ENCODE data around the gene LPCAT1.
"Not testable (repeated sequence)": the region's sequence is repeated elsewhere in the genome, so short reads cannot be mapped to it uniquely, and the experiment has no call there.

The LPCAT1 gene

GRCh38 chr5:1544294-1544961 lies 20.7 kb upstream of the LPCAT1 start:
- Histone ChIP-seq H3K4me1 (ENCODE audit: control insufficient read depth, insufficient read depth, low read length) (peaks cover 4% of the 10 kb centered on the region), H3K4me3 (ENCODE audit: low read length) (no peak overlapping the region), H3K36me3 (ENCODE audit: insufficient read depth, low read length) (no peaks in the 10 kb centered on the region), H3K27me3 (ENCODE audit: control insufficient read depth, insufficient read depth, low read length) (peaks cover 45% of the 10 kb centered on the region), H3K9me3 (replicated peaks; ENCODE audit: low read length) (no peaks in the 10 kb centered on the region), H3K4me2 (ENCODE audit: low read length) (no peak overlapping the region), H3K9ac (ENCODE audit: low read depth, low read length) (no peak overlapping the region)

GRCh38 chr5:1543398-1544293 lies 19.9 kb upstream of the LPCAT1 start:
- H3K9me3 ChIP-seq (replicated peaks; ENCODE audit: low read length): no peaks in the 10 kb centered on the region
- peaks cover 38% of the 10 kb centered on the region for H3K27me3 ChIP-seq (ENCODE audit: control insufficient read depth, insufficient read depth, low read length)
- no peak overlapping the region for H3K4me2 ChIP-seq (ENCODE audit: low read length)
- H3K9ac ChIP-seq (ENCODE audit: low read depth, low read length): no peak overlapping the region
- H3K4me3 ChIP-seq (ENCODE audit: low read length): no peak overlapping the region
- no peaks in the 10 kb centered on the region for H3K36me3 ChIP-seq (ENCODE audit: insufficient read depth, low read length)
- peaks cover 4% of the 10 kb centered on the region for H3K4me1 ChIP-seq (ENCODE audit: control insufficient read depth, insufficient read depth, low read length)

GRCh38 chr5:1542781-1543180 lies 19.0 kb upstream of the LPCAT1 start:
- Histone ChIP-seq H3K9me3 (replicated peaks; ENCODE audit: low read length) (no peaks in the 10 kb centered on the region), H3K4me2 (ENCODE audit: low read length) (no peak overlapping the region), H3K27me3 (ENCODE audit: control insufficient read depth, insufficient read depth, low read length) (peaks cover 38% of the 10 kb centered on the region), H3K9ac (ENCODE audit: low read depth, low read length) (no peak overlapping the region), H3K36me3 (ENCODE audit: insufficient read depth, low read length) (no peaks in the 10 kb centered on the region), H3K4me1 (ENCODE audit: control insufficient read depth, insufficient read depth, low read length) (peaks cover 4% of the 10 kb centered on the region), H3K4me3 (ENCODE audit: low read length) (no peak overlapping the region)

GRCh38 chr5:1541702-1542400 lies 18.1 kb upstream of the LPCAT1 start:
- H3K4me2 ChIP-seq (ENCODE audit: low read length): no peak overlapping the region
- no peak overlapping the region for H3K9ac ChIP-seq (ENCODE audit: low read depth, low read length)
- peaks cover 38% of the 10 kb centered on the region for H3K27me3 ChIP-seq (ENCODE audit: control insufficient read depth, insufficient read depth, low read length)
- peaks cover 4% of the 10 kb centered on the region for H3K4me1 ChIP-seq (ENCODE audit: control insufficient read depth, insufficient read depth, low read length)
- no peak overlapping the region for H3K4me3 ChIP-seq (ENCODE audit: low read length)
- H3K9me3 ChIP-seq (replicated peaks; ENCODE audit: low read length): no peaks in the 10 kb centered on the region
- no peaks in the 10 kb centered on the region for H3K36me3 ChIP-seq (ENCODE audit: insufficient read depth, low read length)

GRCh38 chr5:1540831-1541701 lies 17.3 kb upstream of the LPCAT1 start:
- H3K4me3 ChIP-seq (ENCODE audit: low read length): no peak overlapping the region
- no peaks in the 10 kb centered on the region for H3K9me3 ChIP-seq (replicated peaks; ENCODE audit: low read length)
- no peaks in the 10 kb centered on the region for H3K36me3 ChIP-seq (ENCODE audit: insufficient read depth, low read length)
- peaks cover 37% of the 10 kb centered on the region for H3K27me3 ChIP-seq (ENCODE audit: control insufficient read depth, insufficient read depth, low read length)
- no peak overlapping the region for H3K9ac ChIP-seq (ENCODE audit: low read depth, low read length)
- peaks cover 4% of the 10 kb centered on the region for H3K4me1 ChIP-seq (ENCODE audit: control insufficient read depth, insufficient read depth, low read length)
- no peak overlapping the region for H3K4me2 ChIP-seq (ENCODE audit: low read length)

GRCh38 chr5:1540166-1540565 lies 16.4 kb upstream of the LPCAT1 start:
- H3K4me2 ChIP-seq (ENCODE audit: low read length): no peak overlapping the region
- peaks cover 4% of the 10 kb centered on the region for H3K4me1 ChIP-seq (ENCODE audit: control insufficient read depth, insufficient read depth, low read length)
- H3K9ac ChIP-seq (ENCODE audit: low read depth, low read length): no peak overlapping the region
- no peaks in the 10 kb centered on the region for H3K9me3 ChIP-seq (replicated peaks; ENCODE audit: low read length)
- no peaks in the 10 kb centered on the region for H3K36me3 ChIP-seq (ENCODE audit: insufficient read depth, low read length)
- peaks cover 38% of the 10 kb centered on the region for H3K27me3 ChIP-seq (ENCODE audit: control insufficient read depth, insufficient read depth, low read length)
- no peak overlapping the region for H3K4me3 ChIP-seq (ENCODE audit: low read length)

- not testable (repeated sequence) for H3K36me3 ChIP-seq (ENCODE audit: insufficient read depth, low read length); H3K9me3 ChIP-seq (replicated peaks; ENCODE audit: low read length); H3K4me2 ChIP-seq (ENCODE audit: low read length); H3K9ac ChIP-seq (ENCODE audit: low read depth, low read length); H3K4me3 ChIP-seq (ENCODE audit: low read length); H3K4me1 ChIP-seq (ENCODE audit: control insufficient read depth, insufficient read depth, low read length)
- H3K27me3 ChIP-seq (ENCODE audit: control insufficient read depth, insufficient read depth, low read length): peaks cover 42% of the 10 kb centered on the region
These were observed 15.8 kb upstream of the LPCAT1 start for GRCh38 chr5:1539393-1540161.

- no peak overlapping the region for H3K4me2 ChIP-seq (ENCODE audit: low read length)
- H3K4me3 ChIP-seq (ENCODE audit: low read length): no peak overlapping the region
- H3K27me3 ChIP-seq (ENCODE audit: control insufficient read depth, insufficient read depth, low read length): peaks cover 48% of the 10 kb centered on the region
- H3K36me3 ChIP-seq (ENCODE audit: insufficient read depth, low read length): no peaks in the 10 kb centered on the region
- peaks cover 4% of the 10 kb centered on the region for H3K4me1 ChIP-seq (ENCODE audit: control insufficient read depth, insufficient read depth, low read length)
- H3K9ac ChIP-seq (ENCODE audit: low read depth, low read length): no peak overlapping the region
- no peaks in the 10 kb centered on the region for H3K9me3 ChIP-seq (replicated peaks; ENCODE audit: low read length)
These were observed 15.1 kb upstream of the LPCAT1 start for GRCh38 chr5:1538741-1539392.

- Histone ChIP-seq H3K4me1 (ENCODE audit: control insufficient read depth, insufficient read depth, low read length) (peaks cover 4% of the 10 kb centered on the region), H3K36me3 (ENCODE audit: insufficient read depth, low read length) (no peaks in the 10 kb centered on the region), H3K9ac (ENCODE audit: low read depth, low read length) (no peak overlapping the region), H3K4me3 (ENCODE audit: low read length) (no peak overlapping the region), H3K4me2 (ENCODE audit: low read length) (no peak overlapping the region), H3K27me3 (ENCODE audit: control insufficient read depth, insufficient read depth, low read length) (peaks cover 53% of the 10 kb centered on the region), H3K9me3 (replicated peaks; ENCODE audit: low read length) (no peaks in the 10 kb centered on the region)
These were observed 14.5 kb upstream of the LPCAT1 start for GRCh38 chr5:1538276-1538675.

GRCh38 chr5:1537603-1538154 lies 13.9 kb upstream of the LPCAT1 start:
- Histone ChIP-seq H3K4me1 (ENCODE audit: control insufficient read depth, insufficient read depth, low read length) (peaks cover under 1% of the 10 kb centered on the region), H3K9ac (ENCODE audit: low read depth, low read length) (no peak overlapping the region), H3K36me3 (ENCODE audit: insufficient read depth, low read length) (no peaks in the 10 kb centered on the region), H3K4me2 (ENCODE audit: low read length) (no peak overlapping the region), H3K9me3 (replicated peaks; ENCODE audit: low read length) (no peaks in the 10 kb centered on the region), H3K27me3 (ENCODE audit: control insufficient read depth, insufficient read depth, low read length) (peaks cover 58% of the 10 kb centered on the region), H3K4me3 (ENCODE audit: low read length) (no peak overlapping the region)
